IMR-90 (cell line): ENCODE results near the gene TAGLN2. TPM values are rescaled to one million over a fixed set of nuclear protein-coding genes. Genes with fewer than 3 reads are reported as not detected.

ENCODE experiments used
- ATAC-seq: fragments of 200-7000 bp; cut with Tn5 transposase; 2 replicates; pipeline ENCODE4 v1.9.1; 2020; ENCODE audit warnings: low read depth, mild to moderate bottlenecking, moderate library complexity
- BruUV-seq: library from RNA; stranded (reverse); fragments of 400-500 nt; replicated peaks from 2 replicates; lab custom pipeline; 2021; lab: Mats Ljungman, UMichigan
- CTCF ChIA-PET: fragments of 300-600 bp; formaldehyde crosslinking; extraction: SDS; loops from one replicate; lab custom pipeline; 2021; ENCODE audit warnings: antibody characterized with exemption; lab: Yijun Ruan, JAX
- POLR2A ChIA-PET: fragments of 300-600 bp; sonication (Branson Sonifier 250); formaldehyde crosslinking; loops from one replicate; lab custom pipeline; 2022; ENCODE audit warnings: antibody characterized with exemption; ENCODE audit not compliant: unreplicated experiment; lab: Charles Lee
- DNase-seq: peaks from one replicate; pipeline ENCODE4 v3.0.0; 2013
- H2AFZ ChIP-seq: replicated peaks from 2 replicates; pipeline ENCODE3; 2013; ENCODE audit warnings: low read length, mild to moderate bottlenecking; ENCODE audit not compliant: poor library complexity
- H2AK5ac ChIP-seq: 2 replicates; pipeline ENCODE4 v1.6.1; 2013; ENCODE audit warnings: low read depth, low read length, inconsistent platforms
- H2AK9ac ChIP-seq: replicated peaks from 2 replicates; pipeline ENCODE3; 2013; ENCODE audit warnings: mild to moderate bottlenecking, low read depth, low read length, moderate library complexity; ENCODE audit not compliant: poor library complexity
- H2BK120ac ChIP-seq: 2 replicates; pipeline ENCODE4 v1.6.1; 2013; ENCODE audit warnings: low read depth, low read length, inconsistent platforms
- H2BK15ac ChIP-seq: 3 replicates; pipeline ENCODE4 v1.6.1; 2013; ENCODE audit warnings: low read depth, low read length, inconsistent platforms
- H2BK20ac ChIP-seq: 2 replicates; pipeline ENCODE4 v1.6.1; 2013; ENCODE audit warnings: low read depth, mild to moderate bottlenecking, inconsistent platforms, low read length, moderate library complexity
- H2BK5ac ChIP-seq: 2 replicates; pipeline ENCODE4 v1.6.1; 2013; ENCODE audit warnings: mild to moderate bottlenecking, low read depth, low read length, inconsistent platforms; ENCODE audit not compliant: poor library complexity, severe bottlenecking
- H3K14ac ChIP-seq: replicated peaks from 2 replicates; pipeline ENCODE4 v1.6.1; 2013; ENCODE audit warnings: low read depth, low read length, inconsistent platforms
- H3K18ac ChIP-seq: 2 replicates; pipeline ENCODE4 v1.6.1; 2013; ENCODE audit warnings: low read depth, low read length, control low read depth
- H3K23ac ChIP-seq: 2 replicates; pipeline ENCODE4 v1.6.1; 2013; ENCODE audit warnings: low read depth, low read length, inconsistent platforms
- H3K27ac ChIP-seq: 2 replicates; pipeline ENCODE4 v1.5.1; 2013; ENCODE audit warnings: mild to moderate bottlenecking, control low read depth, low read length; ENCODE audit not compliant: insufficient read depth
- H3K27me3 ChIP-seq: 2 replicates; pipeline ENCODE4 v1.6.1; 2013; ENCODE audit warnings: low read length; ENCODE audit not compliant: control insufficient read depth, insufficient read depth
- H3K36me3 ChIP-seq: 2 replicates; pipeline ENCODE4 v1.6.1; 2013; ENCODE audit warnings: low read length, mixed read lengths; ENCODE audit not compliant: control insufficient read depth, insufficient read depth
- H3K4ac ChIP-seq: 2 replicates; pipeline ENCODE4 v1.6.1; 2013; ENCODE audit warnings: low read depth, low read length, inconsistent platforms
- H3K4me1 ChIP-seq: 2 replicates; pipeline ENCODE4 v1.6.1; 2013; ENCODE audit warnings: low read length, mixed read lengths; ENCODE audit not compliant: control insufficient read depth, insufficient read depth
- H3K4me2 ChIP-seq: 2 replicates; pipeline ENCODE4 v1.6.1; 2013; ENCODE audit warnings: low read depth, mild to moderate bottlenecking, control low read depth, low read length, moderate library complexity
- H3K4me3 ChIP-seq: 2 replicates; pipeline ENCODE4 v1.5.1; 2013; ENCODE audit warnings: low read depth, mild to moderate bottlenecking, control low read depth, low read length, moderate library complexity; ENCODE audit not compliant: insufficient read depth
- H3K56ac ChIP-seq: 2 replicates; pipeline ENCODE4 v1.6.1; 2013; ENCODE audit warnings: low read length, inconsistent platforms; ENCODE audit not compliant: insufficient read depth; ENCODE audit errors: extremely low read depth
- H3K79me1 ChIP-seq, 2 experiments: 2 replicates each; pipeline ENCODE4 v1.6.1; 2013; ENCODE audit warnings: low read length in 2 of 2, inconsistent platforms in 1 of 2, low read depth in 1 of 2
- H3K9ac ChIP-seq: 2 replicates; pipeline ENCODE4 v1.6.1; 2013; ENCODE audit warnings: low read depth, low read length, control low read depth
- H3K9me1 ChIP-seq: 2 replicates; pipeline ENCODE4 v1.6.1; 2013; ENCODE audit warnings: low read length, inconsistent platforms; ENCODE audit not compliant: insufficient read depth
- H3K9me3 ChIP-seq: 2 replicates; pipeline ENCODE4 v1.6.1; 2013; ENCODE audit warnings: low read length; ENCODE audit not compliant: control insufficient read depth, insufficient read depth
- H4K20me1 ChIP-seq: 2 replicates; pipeline ENCODE4 v1.6.1; 2013; ENCODE audit warnings: low read length, inconsistent platforms; ENCODE audit not compliant: insufficient read depth
- H4K5ac ChIP-seq: 2 replicates; pipeline ENCODE4 v1.6.1; 2013; ENCODE audit warnings: mild to moderate bottlenecking, low read depth, low read length, control low read depth
- H4K8ac ChIP-seq, 2 experiments: 2 replicates each; pipeline ENCODE4 v1.6.1; 2013; ENCODE audit warnings: low read depth in 2 of 2, low read length in 2 of 2, control low read depth in 1 of 2, inconsistent platforms in 1 of 2
- H4K91ac ChIP-seq: 2 replicates; pipeline ENCODE4 v1.6.1; 2013; ENCODE audit warnings: low read depth, low read length, inconsistent platforms; ENCODE audit not compliant: insufficient read depth
- BHLHE40 ChIP-seq: fragments of 150-350 bp; IDR thresholded peaks from 2 replicates; pipeline ENCODE4 v1.6.1; 2016; ENCODE audit warnings: mild to moderate bottlenecking, low read depth, low read length
- CEBPB ChIP-seq: IDR thresholded peaks from 2 replicates; pipeline ENCODE4 v1.6.1; 2012; ENCODE audit warnings: low read depth, low read length, improper control_type of control experiment
- CHD1 ChIP-seq: IDR thresholded peaks from 2 replicates; pipeline ENCODE4 v1.6.1; 2012; ENCODE audit warnings: low read depth, low read length, improper control_type of control experiment
- FOS ChIP-seq: fragments of 150-350 bp; IDR thresholded peaks from 2 replicates; pipeline ENCODE4 v1.6.1; 2016; ENCODE audit warnings: low read depth, low read length
- MAFK ChIP-seq: IDR thresholded peaks from 2 replicates; pipeline ENCODE4 v1.6.1; 2012; ENCODE audit warnings: low read depth, low read length, improper control_type of control experiment
- MAZ ChIP-seq: IDR thresholded peaks from 2 replicates; pipeline ENCODE4 v1.6.1; 2012; ENCODE audit warnings: low read depth, mild to moderate bottlenecking, low read length, improper control_type of control experiment, moderate library complexity, borderline replicate concordance
- MXI1 ChIP-seq: IDR thresholded peaks from 2 replicates; pipeline ENCODE4 v1.6.1; 2012; ENCODE audit warnings: low read depth, mild to moderate bottlenecking, low read length, moderate library complexity, borderline replicate concordance
- NFE2L2 ChIP-seq: fragments of 150-350 bp; IDR thresholded peaks from 2 replicates; pipeline ENCODE4 v1.6.1; 2016; ENCODE audit warnings: low read depth, mild to moderate bottlenecking, low read length
- POLR2A ChIP-seq: IDR thresholded peaks from 2 replicates; pipeline ENCODE4 v1.6.1; 2012; ENCODE audit warnings: mild to moderate bottlenecking, low read depth, low read length
- RAD21 ChIP-seq: IDR thresholded peaks from 2 replicates; pipeline ENCODE4 v1.6.1; 2012; ENCODE audit warnings: low read length, improper control_type of control experiment
- RCOR1 ChIP-seq: IDR thresholded peaks from 2 replicates; pipeline ENCODE4 v1.6.1; 2012; ENCODE audit warnings: mild to moderate bottlenecking, low read length, improper control_type of control experiment; ENCODE audit not compliant: insufficient replicate concordance
- RFX5 ChIP-seq: IDR thresholded peaks from 2 replicates; pipeline ENCODE4 v1.8.0; 2012; ENCODE audit warnings: low read depth, mild to moderate bottlenecking, low read length, moderate library complexity
- SMC3 ChIP-seq: fragments of 150-350 bp; IDR thresholded peaks from 2 replicates; pipeline ENCODE4 v1.6.1; 2016; ENCODE audit warnings: low read depth, mild to moderate bottlenecking, antibody characterized with exemption, low read length, moderate library complexity
- WGBS, 2 experiments: methylation state at CpG; one replicate each; pipeline versions ENCODE4 v1.1.5 to v1.1.7; 2013; ENCODE audit warnings: missing lambda C conversion rate in 2 of 2; ENCODE audit not compliant: insufficient read length in 1 of 2; ENCODE audit errors: extremely low coverage in 2 of 2; 5-methylcytosine and 5-hydroxymethylcytosine counted together
- dilution Hi-C: fragments of 300-500 bp; cut with HindIII; formaldehyde crosslinking; loops from one replicate; pipeline ENCODE4 v1.14.3; 2018; ENCODE audit warnings: low sequenced_read_pairs; ENCODE audit not compliant: unreplicated experiment
- in situ Hi-C: fragments of 300-500 bp; cut with MboI; formaldehyde crosslinking; loops from 3 replicates; pipeline ENCODE4 v1.14.3; 2019; ENCODE audit warnings: low sequenced_read_pairs, inconsistent platforms, mixed read lengths
- intact Hi-C: fragments of 100-400 bp; cut with micrococcal nuclease; formaldehyde crosslinking; loops from 2 replicates; pipeline ENCODE4 v1.10.0; 2022
- polyA plus RNA-seq, 3 experiments: library from polyadenylated mRNA; depleted of rRNA; stranded (reverse); fragments of >200 nt; gene quantifications; 2 replicates each; pipeline ENCODE4 v1.2.3, GENCODE V29; 2012; ENCODE audit warnings: low replicate concordance in 1 of 3
- total RNA-seq: library from RNA; depleted of rRNA; stranded (reverse); fragments of >200 nt; gene quantifications from 2 replicates; pipeline ENCODE4 v1.2.3, GENCODE V29; 2012
- TF ChIP-seq, protein P1 (sequence below): fragments of 150-350 bp; IDR thresholded peaks from 2 replicates; pipeline ENCODE4 v1.6.1; 2017; ENCODE audit warnings: mild to moderate bottlenecking, antibody characterized with exemption, low read length, low read depth
- TF ChIP-seq, protein P2 (sequence below): fragments of 150-350 bp; IDR thresholded peaks from 2 replicates; pipeline ENCODE4 v1.6.1; 2016; ENCODE audit warnings: low read depth, mild to moderate bottlenecking, low read length, moderate library complexity, borderline replicate concordance
- TF ChIP-seq, protein P3 (sequence below): conservative IDR thresholded peaks from 2 replicates; pipeline ENCODE4 v1.5.1; 2012; ENCODE audit warnings: mild to moderate bottlenecking, low read depth, low read length, improper control_type of control experiment

Gene TAGLN2
- total and polyA plus RNA-seq, 2 of the 4 experiments (the other 2 are of a cell fraction), result 440 to 634 TPM

DNA sequence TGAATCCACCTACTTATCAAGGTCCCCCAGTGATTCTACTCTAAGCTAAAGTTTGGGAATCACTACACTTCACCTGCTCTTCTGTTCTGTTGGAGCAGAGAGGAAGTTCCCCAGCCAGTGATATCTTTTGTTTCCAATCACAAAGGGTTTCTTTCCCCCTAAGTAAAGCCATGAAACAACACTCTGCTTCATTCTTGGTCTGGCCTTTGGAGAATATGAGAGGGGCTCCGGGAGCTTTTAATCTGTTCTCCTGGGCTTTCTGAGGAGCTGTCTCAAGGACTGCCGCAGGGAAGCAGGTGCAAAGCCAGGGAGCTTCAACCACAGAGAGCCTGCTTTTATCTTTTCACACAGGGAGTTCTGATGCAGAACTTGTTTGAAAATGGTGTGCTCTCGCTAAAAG is 38.8 kb upstream of the TAGLN2 start:
- H2BK5ac ChIP-seq, result no peak overlapping the region
- dilution Hi-C loops (no loop called here), intact Hi-C loops (no loop called here), in situ Hi-C loops (no loop called here)
- no peak overlapping the region for H4K91ac ChIP-seq
- POLR2A ChIA-PET, result no interaction called here
- DNase-seq (no peak), ATAC-seq (no peak)
- peaks cover 2% of the 10 kb centered on the region; the same call in 1 of the 2 replicates for H3K4me1 ChIP-seq
- H4K8ac ChIP-seq, result no peak overlapping the region
- H3K4ac ChIP-seq, result no peak overlapping the region
- no peak overlapping the region for H2AFZ ChIP-seq
- TF ChIP-seq, protein P1, sequence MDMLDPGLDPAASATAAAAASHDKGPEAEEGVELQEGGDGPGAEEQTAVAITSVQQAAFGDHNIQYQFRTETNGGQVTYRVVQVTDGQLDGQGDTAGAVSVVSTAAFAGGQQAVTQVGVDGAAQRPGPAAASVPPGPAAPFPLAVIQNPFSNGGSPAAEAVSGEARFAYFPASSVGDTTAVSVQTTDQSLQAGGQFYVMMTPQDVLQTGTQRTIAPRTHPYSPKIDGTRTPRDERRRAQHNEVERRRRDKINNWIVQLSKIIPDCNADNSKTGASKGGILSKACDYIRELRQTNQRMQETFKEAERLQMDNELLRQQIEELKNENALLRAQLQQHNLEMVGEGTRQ, result no peak
- TF ChIP-seq MAFK, result no peak
- TF ChIP-seq RFX5, result no peak
- TF ChIP-seq MAZ, result no peak
- TF ChIP-seq, protein P2, sequence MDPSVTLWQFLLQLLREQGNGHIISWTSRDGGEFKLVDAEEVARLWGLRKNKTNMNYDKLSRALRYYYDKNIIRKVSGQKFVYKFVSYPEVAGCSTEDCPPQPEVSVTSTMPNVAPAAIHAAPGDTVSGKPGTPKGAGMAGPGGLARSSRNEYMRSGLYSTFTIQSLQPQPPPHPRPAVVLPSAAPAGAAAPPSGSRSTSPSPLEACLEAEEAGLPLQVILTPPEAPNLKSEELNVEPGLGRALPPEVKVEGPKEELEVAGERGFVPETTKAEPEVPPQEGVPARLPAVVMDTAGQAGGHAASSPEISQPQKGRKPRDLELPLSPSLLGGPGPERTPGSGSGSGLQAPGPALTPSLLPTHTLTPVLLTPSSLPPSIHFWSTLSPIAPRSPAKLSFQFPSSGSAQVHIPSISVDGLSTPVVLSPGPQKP, result no peak
- TF ChIP-seq, protein P3, sequence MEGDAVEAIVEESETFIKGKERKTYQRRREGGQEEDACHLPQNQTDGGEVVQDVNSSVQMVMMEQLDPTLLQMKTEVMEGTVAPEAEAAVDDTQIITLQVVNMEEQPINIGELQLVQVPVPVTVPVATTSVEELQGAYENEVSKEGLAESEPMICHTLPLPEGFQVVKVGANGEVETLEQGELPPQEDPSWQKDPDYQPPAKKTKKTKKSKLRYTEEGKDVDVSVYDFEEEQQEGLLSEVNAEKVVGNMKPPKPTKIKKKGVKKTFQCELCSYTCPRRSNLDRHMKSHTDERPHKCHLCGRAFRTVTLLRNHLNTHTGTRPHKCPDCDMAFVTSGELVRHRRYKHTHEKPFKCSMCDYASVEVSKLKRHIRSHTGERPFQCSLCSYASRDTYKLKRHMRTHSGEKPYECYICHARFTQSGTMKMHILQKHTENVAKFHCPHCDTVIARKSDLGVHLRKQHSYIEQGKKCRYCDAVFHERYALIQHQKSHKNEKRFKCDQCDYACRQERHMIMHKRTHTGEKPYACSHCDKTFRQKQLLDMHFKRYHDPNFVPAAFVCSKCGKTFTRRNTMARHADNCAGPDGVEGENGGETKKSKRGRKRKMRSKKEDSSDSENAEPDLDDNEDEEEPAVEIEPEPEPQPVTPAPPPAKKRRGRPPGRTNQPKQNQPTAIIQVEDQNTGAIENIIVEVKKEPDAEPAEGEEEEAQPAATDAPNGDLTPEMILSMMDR, result no peak
- TF ChIP-seq BHLHE40, result no peak
- no peak for TF ChIP-seq NFE2L2
- no peak for TF ChIP-seq MXI1
- no peak for TF ChIP-seq POLR2A
- TF ChIP-seq SMC3, result no peak
- no peak for TF ChIP-seq RCOR1
- no peak for TF ChIP-seq FOS
- TF ChIP-seq CEBPB, result no peak
- TF ChIP-seq CHD1, result no peak
- no peak for TF ChIP-seq RAD21
- no peak overlapping the region for H3K4me3 ChIP-seq
- no peak overlapping the region for H2AK5ac ChIP-seq
- no peak overlapping the region for H2AK9ac ChIP-seq
- H3K27ac ChIP-seq, result no peak overlapping the region
- no peaks in the 10 kb centered on the region for H3K36me3 ChIP-seq
- H2BK15ac ChIP-seq, result no peak overlapping the region
- H3K79me1 ChIP-seq, result no peaks in the 10 kb centered on the region
- no peak overlapping the region for H3K23ac ChIP-seq
- H2BK120ac ChIP-seq, result no peak overlapping the region
- peaks cover 8% of the 10 kb centered on the region for H3K27me3 ChIP-seq
- H3K9me3 ChIP-seq, result no peaks in the 10 kb centered on the region
- no CpG with 5 or more reads among the region's 3 CpGs for WGBS, 2 experiments
- no peak overlapping the region for H3K56ac ChIP-seq
- no peak overlapping the region for H2BK20ac ChIP-seq
- no peak overlapping the region for H3K18ac ChIP-seq
- no peak overlapping the region for H4K5ac ChIP-seq
- no peak overlapping the region for H3K9ac ChIP-seq
- H3K9me1 ChIP-seq, result no peaks in the 10 kb centered on the region
- no peaks in the 10 kb centered on the region for H4K20me1 ChIP-seq
- no TSS peak for BruUV-seq
- no peak overlapping the region for H3K4me2 ChIP-seq
- CTCF ChIA-PET, result no interaction called here
- H3K14ac ChIP-seq, result no peak overlapping the region
